ENCODE results near the gene CDH12. TPM values are rescaled to one million over a fixed set of nuclear protein-coding genes. Genes with fewer than 3 reads are reported as not detected.
"Not testable (repeated sequence)": the region's sequence is repeated elsewhere in the genome, so short reads cannot be mapped to it uniquely, and the experiment has no call there.

CDH12 gene
- total RNA-seq, 1 donor: under 0.01 TPM

DNA sequence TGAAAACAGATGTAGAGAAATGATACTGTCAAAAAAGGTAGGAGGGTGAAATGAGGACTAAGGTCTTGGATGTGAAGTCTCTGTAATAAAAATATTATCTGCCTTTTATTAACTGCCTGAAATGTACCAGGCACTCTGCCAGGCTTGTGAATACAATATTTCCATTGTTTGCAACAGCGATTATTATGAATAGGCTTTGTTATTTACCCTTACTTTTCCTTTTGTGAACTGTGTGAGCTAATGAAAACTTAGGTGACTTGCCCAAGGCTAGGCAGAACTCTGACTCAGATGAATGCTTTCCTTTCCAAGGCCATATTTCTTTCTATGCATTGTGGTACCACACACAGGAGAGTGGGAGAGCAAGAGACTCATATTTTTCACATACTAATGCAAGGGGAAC, 204.1 kb downstream of the CDH12 start:
- no peaks in the 10 kb centered on the region for H3K27me3 ChIP-seq (ENCODE audit: insufficient read depth, low read length)
- H3K9me3 ChIP-seq (ENCODE audit: low read depth, low read length): no peaks in the 10 kb centered on the region
- H3K4me1 ChIP-seq (ENCODE audit: insufficient read depth, low read length): no peaks in the 10 kb centered on the region
- no peak overlapping the region for H3K4me3 ChIP-seq (ENCODE audit: low read length)

DNA sequence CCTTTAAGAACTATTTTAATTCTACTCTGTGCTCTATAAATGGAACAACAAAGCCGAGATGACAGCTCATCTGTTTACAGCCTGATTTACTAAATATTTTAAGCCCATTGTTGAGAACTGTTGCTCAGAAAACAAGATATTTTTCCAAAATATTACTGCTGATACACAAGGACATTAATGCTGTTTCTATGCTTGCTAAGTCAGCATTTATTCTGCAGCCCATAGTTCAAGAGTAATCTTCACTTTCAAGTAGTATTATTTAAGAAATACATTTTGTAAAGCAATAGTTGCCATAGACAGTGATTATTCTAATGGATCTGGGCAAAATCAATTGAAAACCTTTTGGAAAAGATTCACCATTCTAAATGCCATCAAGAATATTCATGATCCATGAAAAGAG, 208.3 kb downstream of the CDH12 start:
- no peak overlapping the region for H3K4me3 ChIP-seq (ENCODE audit: low read length)
- H3K27me3 ChIP-seq (ENCODE audit: insufficient read depth, low read length): no peaks in the 10 kb centered on the region
- no peaks in the 10 kb centered on the region for H3K4me1 ChIP-seq (ENCODE audit: insufficient read depth, low read length)
- no peaks in the 10 kb centered on the region for H3K9me3 ChIP-seq (ENCODE audit: low read depth, low read length)

DNA sequence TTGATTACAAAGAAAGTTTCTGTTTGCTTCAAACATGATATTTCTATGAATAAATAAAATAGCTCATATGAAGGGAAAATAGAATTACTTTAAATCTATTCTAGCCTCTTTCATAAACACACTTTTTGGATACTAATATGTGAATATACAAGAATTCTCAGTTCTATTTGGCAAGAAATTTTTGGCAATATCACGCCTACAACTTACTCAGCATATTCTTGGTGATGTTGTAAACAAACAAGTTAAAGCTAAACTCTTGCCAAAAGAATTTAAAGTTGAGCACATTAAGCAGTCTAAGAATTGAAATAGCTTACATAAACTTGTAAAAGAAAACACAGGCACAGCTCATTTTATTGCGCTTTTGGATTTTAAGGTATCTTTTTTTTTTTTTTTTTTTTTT, 209.8 kb downstream of the CDH12 start:
- Histone ChIP-seq H3K9me3 (ENCODE audit: low read depth, low read length) (no peaks in the 10 kb centered on the region), H3K4me1 (ENCODE audit: insufficient read depth, low read length) (no peaks in the 10 kb centered on the region), H3K4me3 (ENCODE audit: low read length) (no peak overlapping the region), H3K27me3 (ENCODE audit: insufficient read depth, low read length) (no peaks in the 10 kb centered on the region)

DNA sequence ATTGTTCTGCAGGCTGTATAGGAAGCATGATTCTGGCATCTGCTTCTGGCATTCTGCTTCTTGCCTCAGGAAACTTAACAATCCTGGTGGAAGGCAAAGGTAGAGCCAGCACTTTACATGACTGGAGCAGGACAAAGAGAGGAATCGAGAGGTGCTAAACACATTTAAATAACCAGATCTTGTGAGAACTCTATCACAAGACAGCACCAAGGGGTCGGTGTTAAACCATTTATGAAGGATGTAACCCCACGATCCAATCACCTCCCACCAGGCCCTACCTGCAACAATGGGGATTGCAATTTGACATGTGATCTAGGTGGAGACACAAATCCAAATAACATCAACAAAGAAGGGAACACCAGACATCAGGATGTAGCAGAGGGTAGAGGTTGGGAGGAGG, 221.5 kb downstream of the CDH12 start:
- H3K27me3 ChIP-seq (ENCODE audit: insufficient read depth, low read length): no peaks in the 10 kb centered on the region
- no peak overlapping the region for H3K4me3 ChIP-seq (ENCODE audit: low read length)
- H3K4me1 ChIP-seq (ENCODE audit: insufficient read depth, low read length): no peaks in the 10 kb centered on the region
- H3K9me3 ChIP-seq (ENCODE audit: low read depth, low read length): peaks cover 7% of the 10 kb centered on the region

DNA sequence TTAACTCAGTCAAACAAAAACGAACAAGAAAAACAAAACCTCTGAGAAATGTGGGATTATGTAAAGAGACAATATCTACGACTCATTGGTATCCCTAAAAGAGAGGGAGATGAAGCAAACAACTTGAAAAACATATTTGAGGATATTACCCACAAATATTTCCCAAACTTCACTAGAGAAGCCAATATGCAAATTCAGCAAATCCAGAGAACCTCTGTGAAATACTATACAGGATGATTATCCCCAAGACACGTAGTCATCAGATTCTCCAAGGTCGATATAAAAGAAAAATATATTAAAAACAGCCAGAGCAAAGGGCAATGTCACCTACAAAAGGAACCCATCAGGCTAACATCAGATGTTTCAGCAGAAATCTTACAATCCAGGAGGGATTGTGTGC, 226.1 kb downstream of the CDH12 start:
- no peaks in the 10 kb centered on the region for H3K4me1 ChIP-seq (ENCODE audit: insufficient read depth, low read length)
- no peak overlapping the region for H3K4me3 ChIP-seq (ENCODE audit: low read length)
- H3K9me3 ChIP-seq (ENCODE audit: low read depth, low read length): peaks cover 7% of the 10 kb centered on the region
- no peaks in the 10 kb centered on the region for H3K27me3 ChIP-seq (ENCODE audit: insufficient read depth, low read length)

DNA sequence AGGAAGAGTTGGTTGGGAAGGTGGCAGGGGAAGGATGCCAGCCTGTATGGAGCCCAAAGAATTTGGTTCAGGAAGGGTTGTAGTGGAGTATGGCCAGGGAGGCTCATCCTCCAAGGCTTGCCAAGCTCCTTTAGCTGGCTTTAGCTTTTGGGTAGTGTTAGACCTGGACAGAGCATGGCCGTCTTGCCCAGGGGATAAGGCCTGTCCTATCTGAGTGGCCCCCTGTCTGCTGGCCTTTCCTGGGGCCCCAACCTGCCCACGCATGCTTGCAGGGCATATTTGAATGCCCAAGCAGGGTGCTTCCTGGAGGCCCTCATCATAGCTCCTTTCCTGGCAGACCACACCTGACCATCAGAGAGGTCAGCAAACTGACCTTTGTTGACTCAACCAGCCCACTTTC, 227.7 kb downstream of the CDH12 start:
- H3K4me3 ChIP-seq (ENCODE audit: low read length): no peak overlapping the region
- peaks cover 7% of the 10 kb centered on the region for H3K9me3 ChIP-seq (ENCODE audit: low read depth, low read length)

DNA sequence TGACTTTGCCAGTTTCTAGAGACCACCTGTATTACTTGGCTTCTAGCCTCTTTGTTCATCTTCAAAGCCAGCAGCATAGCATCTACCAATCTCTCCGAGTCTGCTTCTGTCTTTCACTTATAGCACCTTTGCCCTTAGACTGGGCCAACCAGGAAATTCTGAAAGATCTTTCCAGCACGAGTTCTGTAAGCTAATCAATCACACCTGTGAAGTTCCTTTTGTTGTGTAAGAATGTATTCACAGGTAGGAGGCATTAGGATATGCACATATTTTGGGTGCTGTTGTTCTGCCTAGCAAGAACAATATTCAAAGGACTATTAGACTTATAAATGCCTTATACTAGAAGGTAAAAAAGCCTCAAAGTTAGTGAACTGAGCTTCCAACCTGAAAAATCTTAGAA, 232.1 kb downstream of the CDH12 start:
- Histone ChIP-seq H3K27me3 (ENCODE audit: insufficient read depth, low read length) (no peaks in the 10 kb centered on the region), H3K4me1 (ENCODE audit: insufficient read depth, low read length) (no peaks in the 10 kb centered on the region), H3K4me3 (ENCODE audit: low read length) (no peak overlapping the region), H3K9me3 (ENCODE audit: low read depth, low read length) (no peaks in the 10 kb centered on the region)

More for the DNA sequence above, 227.7 kb downstream of the CDH12 start:
- H3K4me1 ChIP-seq (ENCODE audit: insufficient read depth, low read length): no peaks in the 10 kb centered on the region
- no peaks in the 10 kb centered on the region for H3K27me3 ChIP-seq (ENCODE audit: insufficient read depth, low read length)

DNA sequence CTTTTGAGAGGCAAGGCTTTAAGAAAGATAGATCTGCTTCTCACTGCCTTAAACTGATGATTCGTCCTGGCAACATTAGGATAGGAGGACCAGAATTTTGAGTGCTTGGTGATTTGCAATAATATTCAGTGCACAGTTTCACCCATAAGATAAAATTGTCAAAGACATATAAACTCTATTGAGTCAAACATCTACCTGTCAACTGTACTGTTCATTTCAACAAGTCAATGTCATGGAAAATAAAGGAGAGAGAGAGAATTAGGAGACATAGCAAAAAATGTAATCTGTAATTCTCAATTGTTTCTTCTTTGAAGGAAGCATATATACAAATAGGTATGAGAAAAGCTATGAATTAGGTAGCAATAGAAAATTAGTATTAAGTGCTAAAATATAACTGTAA, 237.2 kb downstream of the CDH12 start:
- H3K4me1 ChIP-seq (ENCODE audit: insufficient read depth, low read length): no peaks in the 10 kb centered on the region
- no peak overlapping the region for H3K4me3 ChIP-seq (ENCODE audit: low read length)
- no peaks in the 10 kb centered on the region for H3K9me3 ChIP-seq (ENCODE audit: low read depth, low read length)
- H3K27me3 ChIP-seq (ENCODE audit: insufficient read depth, low read length): no peaks in the 10 kb centered on the region

DNA sequence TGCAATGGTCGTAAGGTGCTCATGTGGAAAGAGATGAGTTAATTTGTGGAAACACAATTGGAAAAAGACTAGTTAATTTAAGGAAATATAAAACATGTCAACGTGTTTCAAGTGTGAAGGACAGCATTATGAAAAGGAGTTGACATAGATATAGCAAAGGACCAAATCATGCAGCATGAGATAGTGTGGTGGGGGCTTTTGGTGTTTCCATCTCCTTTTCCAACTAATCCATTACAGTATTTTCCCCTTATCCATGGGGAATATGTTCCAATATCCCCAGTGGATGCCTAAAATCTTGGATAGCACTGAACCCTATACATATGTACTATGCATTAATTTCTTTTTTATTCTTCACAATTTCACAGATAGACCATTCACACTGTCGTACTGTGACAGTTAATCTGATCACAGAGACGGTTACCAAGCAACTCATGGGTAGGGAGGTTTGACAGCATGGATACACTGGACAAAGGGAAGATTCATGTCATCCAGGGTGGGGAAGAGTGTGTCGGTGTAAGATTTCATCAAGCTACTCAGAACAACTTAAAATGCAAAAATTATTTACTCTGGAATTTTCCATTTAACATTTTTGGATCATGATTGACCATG, 238.6 kb downstream of the CDH12 start:
- Histone ChIP-seq H3K4me3 (ENCODE audit: low read length) (no peak overlapping the region), H3K4me1 (ENCODE audit: insufficient read depth, low read length) (no peaks in the 10 kb centered on the region), H3K9me3 (ENCODE audit: low read depth, low read length) (no peaks in the 10 kb centered on the region), H3K27me3 (ENCODE audit: insufficient read depth, low read length) (no peaks in the 10 kb centered on the region)

DNA sequence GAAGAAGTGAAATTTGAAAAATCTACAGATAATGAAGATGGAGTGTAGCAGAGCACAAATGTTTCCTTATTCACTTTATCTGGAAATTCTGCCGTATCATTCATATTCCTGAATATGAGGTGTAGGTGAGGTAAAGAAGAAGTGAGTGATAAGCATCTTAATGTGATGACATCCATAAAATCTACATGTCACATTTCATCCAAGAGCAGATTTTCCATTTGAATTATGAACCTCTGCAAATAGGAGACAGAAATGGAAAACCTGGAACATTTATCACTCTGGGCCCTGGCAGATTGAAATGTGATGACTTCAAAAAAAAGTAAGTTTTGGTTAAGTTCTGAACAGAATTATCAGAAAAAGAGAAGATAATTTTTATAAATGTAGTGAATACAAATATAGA, 240.2 kb downstream of the CDH12 start:
- H3K27me3 ChIP-seq (ENCODE audit: insufficient read depth, low read length): no peaks in the 10 kb centered on the region
- H3K9me3 ChIP-seq (ENCODE audit: low read depth, low read length): no peaks in the 10 kb centered on the region
- no peaks in the 10 kb centered on the region for H3K4me1 ChIP-seq (ENCODE audit: insufficient read depth, low read length)
- no peak overlapping the region for H3K4me3 ChIP-seq (ENCODE audit: low read length)

DNA sequence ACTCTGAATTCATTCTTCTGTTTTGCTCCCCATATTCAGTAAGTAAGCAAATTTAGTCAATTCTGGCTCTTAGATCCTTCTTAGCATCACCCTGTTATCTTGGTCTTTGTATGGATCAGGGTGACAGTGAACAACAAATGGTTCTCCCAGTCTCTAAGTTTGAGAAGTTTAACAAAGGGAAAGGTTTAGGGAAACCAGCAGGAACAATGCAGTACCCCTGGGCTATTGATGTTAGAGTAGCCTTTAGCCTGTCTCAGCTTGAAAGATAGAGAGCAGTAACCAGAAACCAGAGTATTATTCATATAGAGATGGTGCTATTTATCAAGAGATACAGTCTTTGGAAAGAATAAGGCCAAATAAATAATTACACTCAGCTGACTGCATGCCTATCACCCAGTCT, 241.8 kb downstream of the CDH12 start:
- Histone ChIP-seq H3K27me3 (ENCODE audit: insufficient read depth, low read length) (no peaks in the 10 kb centered on the region), H3K9me3 (ENCODE audit: low read depth, low read length) (no peaks in the 10 kb centered on the region), H3K4me1 (ENCODE audit: insufficient read depth, low read length) (no peaks in the 10 kb centered on the region), H3K4me3 (ENCODE audit: low read length) (no peak overlapping the region)

DNA sequence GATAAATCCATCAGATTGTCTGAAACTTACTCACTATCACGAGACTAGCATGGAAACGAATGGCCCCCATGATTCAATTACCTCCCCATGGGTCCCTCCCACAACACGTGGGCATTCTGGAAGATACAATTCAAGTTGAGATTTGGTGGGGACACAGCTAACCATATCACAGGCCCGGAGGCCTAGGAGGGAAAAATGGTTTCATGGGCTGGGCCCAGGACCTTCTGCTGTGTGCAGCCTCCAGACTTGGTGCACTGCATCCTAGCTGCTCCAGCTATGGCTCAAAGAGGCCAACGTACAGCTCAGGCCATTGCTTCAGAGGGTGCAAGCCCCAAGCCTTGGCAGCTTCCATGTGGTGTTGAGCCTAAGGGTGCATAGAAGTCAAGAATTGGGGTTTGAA, 245.6 kb downstream of the CDH12 start:
- not testable (repeated sequence) for H3K9me3 ChIP-seq (ENCODE audit: low read depth, low read length); H3K4me3 ChIP-seq (ENCODE audit: low read length); H3K4me1 ChIP-seq (ENCODE audit: insufficient read depth, low read length); H3K27me3 ChIP-seq (ENCODE audit: insufficient read depth, low read length)

DNA sequence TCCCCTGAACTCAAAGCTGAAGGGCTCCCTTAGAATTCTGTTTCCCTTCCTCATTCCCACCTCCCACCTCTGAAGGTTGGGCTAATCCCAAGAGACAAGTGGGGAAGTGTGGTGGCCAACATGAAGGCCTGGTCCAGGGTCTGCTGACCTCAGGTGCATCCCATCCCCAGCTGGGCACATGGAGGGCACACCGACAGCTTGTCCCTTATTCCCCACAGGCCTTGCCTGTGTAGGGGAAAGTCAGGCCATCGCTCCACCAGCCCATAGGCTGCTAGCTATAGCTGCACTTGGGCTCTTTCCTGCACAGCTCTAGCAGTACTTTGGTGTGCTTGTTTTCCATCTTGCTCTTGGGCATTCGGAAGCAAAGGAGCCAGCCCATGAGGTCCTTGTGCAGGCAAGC, 247.7 kb downstream of the CDH12 start:
- Histone ChIP-seq H3K9me3 (ENCODE audit: low read depth, low read length) (no peaks in the 10 kb centered on the region), H3K4me1 (ENCODE audit: insufficient read depth, low read length) (no peaks in the 10 kb centered on the region), H3K4me3 (ENCODE audit: low read length) (no peak overlapping the region), H3K27me3 (ENCODE audit: insufficient read depth, low read length) (no peaks in the 10 kb centered on the region)

DNA sequence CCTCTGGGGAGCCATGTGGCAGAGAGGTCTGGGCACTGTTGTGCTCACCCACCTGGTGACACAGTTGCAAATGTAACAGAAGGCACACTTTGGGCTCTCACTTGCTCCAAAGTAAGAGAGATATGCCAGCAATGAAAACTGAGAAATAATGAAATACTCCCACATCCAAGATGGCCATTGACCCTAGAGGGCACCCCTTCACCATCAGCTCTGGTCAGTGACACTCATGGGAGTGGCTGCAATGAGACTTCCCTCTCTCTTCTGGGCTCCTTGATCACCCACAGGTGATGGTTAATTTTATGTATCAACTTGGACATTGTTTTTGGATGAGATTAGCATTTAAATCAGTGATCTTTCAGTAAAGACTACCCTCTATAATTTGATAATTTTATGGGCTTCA, 248.4 kb downstream of the CDH12 start:
- no peaks in the 10 kb centered on the region for H3K9me3 ChIP-seq (ENCODE audit: low read depth, low read length)

DNA sequence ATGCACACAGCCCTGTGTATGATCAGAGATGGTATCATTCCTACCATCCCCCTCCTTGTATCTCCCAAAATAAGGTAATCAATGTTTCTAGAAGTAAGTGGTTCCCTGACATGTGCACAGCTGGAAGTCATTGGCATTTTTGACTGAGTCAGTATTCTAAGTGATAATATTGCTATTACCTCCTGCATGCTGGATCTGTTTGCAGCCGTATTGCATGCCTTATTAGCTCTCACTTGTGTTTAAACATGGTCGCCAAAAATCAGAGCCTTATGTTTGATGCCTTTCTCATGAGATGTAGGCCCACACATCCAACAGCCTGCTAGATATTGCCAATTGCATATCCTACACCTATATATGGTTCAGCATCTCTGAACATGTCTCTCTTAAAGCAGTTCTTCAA, 254.3 kb downstream of the CDH12 start:
- no peak overlapping the region for H3K4me3 ChIP-seq (ENCODE audit: low read length)
- no peaks in the 10 kb centered on the region for H3K9me3 ChIP-seq (ENCODE audit: low read depth, low read length)
- no peaks in the 10 kb centered on the region for H3K4me1 ChIP-seq (ENCODE audit: insufficient read depth, low read length)
- H3K27me3 ChIP-seq (ENCODE audit: insufficient read depth, low read length): no peaks in the 10 kb centered on the region

More for the DNA sequence above, 248.4 kb downstream of the CDH12 start:
- Histone ChIP-seq H3K27me3 (ENCODE audit: insufficient read depth, low read length) (no peaks in the 10 kb centered on the region), H3K4me1 (ENCODE audit: insufficient read depth, low read length) (no peaks in the 10 kb centered on the region), H3K4me3 (ENCODE audit: low read length) (no peak overlapping the region)

DNA sequence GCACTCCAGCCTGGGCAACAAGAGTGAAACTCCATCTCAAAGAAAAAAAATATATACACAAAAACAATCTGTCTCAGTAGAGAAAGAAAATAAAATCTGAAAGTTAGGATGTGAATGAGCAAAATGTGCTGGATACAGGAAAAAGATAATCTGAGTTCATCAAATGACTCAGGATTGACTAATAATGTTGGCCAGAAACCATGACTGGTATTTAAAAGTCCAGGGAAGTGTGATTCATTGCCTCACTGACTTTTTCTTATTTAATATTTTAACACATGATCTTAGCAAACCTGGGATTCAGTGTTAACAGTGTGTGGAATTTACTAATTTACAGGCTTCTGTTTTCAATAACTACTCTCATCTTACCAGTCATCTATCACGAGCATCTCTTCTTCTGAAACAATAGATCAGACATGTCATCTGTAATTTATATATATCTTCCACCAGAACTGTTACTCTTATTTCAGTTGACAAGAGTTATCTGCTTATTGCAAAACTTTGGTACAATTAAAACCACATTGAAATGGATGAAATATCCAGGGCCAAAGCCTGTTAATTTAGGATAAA, 256.7 kb downstream of the CDH12 start:
- H3K9me3 ChIP-seq (ENCODE audit: low read depth, low read length): no peaks in the 10 kb centered on the region
- no peak overlapping the region for H3K4me3 ChIP-seq (ENCODE audit: low read length)
- no peaks in the 10 kb centered on the region for H3K4me1 ChIP-seq (ENCODE audit: insufficient read depth, low read length)
- no peaks in the 10 kb centered on the region for H3K27me3 ChIP-seq (ENCODE audit: insufficient read depth, low read length)
